ENCODE results near the gene SLC25A47. TPM values are rescaled to one million over a fixed set of nuclear protein-coding genes. Genes with fewer than 3 reads are reported as not detected.

The SLC25A47 gene
- total and polyA plus RNA-seq, 8 donors = 0.07 to 0.28 (median 0.12) TPM; not detected in 4

- H3K27ac ChIP-seq = no peak overlapping the region
- no peak overlapping the region for H3K4me3 ChIP-seq
- TF ChIP-seq CTCF (IDR thresholded peaks at IDR 0.05) = no peak
- ATAC-seq (no peak), FAIRE-seq (no peak), DNase-seq (peak in 2 of 6 donors; percentile 40 to 49)
- peaks cover 0 to 7% (median 0%) of the 10 kb centered on the region in 3 donors for H3K36me3 ChIP-seq
- no peaks in the 10 kb centered on the region for H3K4me1 ChIP-seq
- H3K27me3 ChIP-seq = no peaks in the 10 kb centered on the region
- WGBS, 2 donors = 84 to 85% methylated on average over 12 of the region's 12 CpGs
- H3K9me3 ChIP-seq = no peaks in the 10 kb centered on the region
- intact Hi-C loops (cut with DNase I) = no loop called here
Measured at GRCh38 chr14:100290607-100291304, 32.4 kb upstream of the SLC25A47 start.

GRCh38 chr14:100291305-100292075, 31.6 kb upstream of the SLC25A47 start:
- Histone ChIP-seq H3K27me3 (no peaks in the 10 kb centered on the region), H3K4me3 (no peak overlapping the region), H3K36me3 (peaks cover 0 to 7% (median 0%) of the 10 kb centered on the region in 3 donors), H3K4me1 (no peaks in the 10 kb centered on the region), H3K9me3 (no peaks in the 10 kb centered on the region), H3K27ac (no peak overlapping the region)
- intact Hi-C loops (cut with DNase I) = no loop called here
- TF ChIP-seq CTCF (IDR thresholded peaks at IDR 0.05) = no peak
- ATAC-seq = no peak
- no peak for FAIRE-seq
- 86 to 90% methylated on average over 13 of the region's 13 CpGs for WGBS, 2 donors
- DNase-seq = peak in 1 of 6 donors; percentile 54

GRCh38 chr14:100292301-100292775, 30.8 kb upstream of the SLC25A47 start:
- no peak overlapping the region for H3K27ac ChIP-seq

GRCh38 chr14:100292776-100293461, 30.2 kb upstream of the SLC25A47 start:
- peak in 1 of 6 donors; percentile 55 for DNase-seq
- H3K27ac ChIP-seq = no peak overlapping the region
- peaks cover 0 to 7% (median 0%) of the 10 kb centered on the region in 3 donors for H3K36me3 ChIP-seq
- no peaks in the 10 kb centered on the region for H3K9me3 ChIP-seq
- WGBS, 2 donors = 93 to 95% methylated on average over 42 of the region's 42 CpGs
- no peak for FAIRE-seq
- no peaks in the 10 kb centered on the region for H3K27me3 ChIP-seq
- ATAC-seq = no peak
- TF ChIP-seq CTCF (IDR thresholded peaks at IDR 0.05) = no peak
- no peak overlapping the region for H3K4me3 ChIP-seq
- H3K4me1 ChIP-seq = peaks cover 0 to 10% (median 9%) of the 10 kb centered on the region in 3 donors
- intact Hi-C loops (cut with DNase I) = no loop called here

More at GRCh38 chr14:100292301-100292775, 30.8 kb upstream of the SLC25A47 start:
- ATAC-seq = no peak
- TF ChIP-seq CTCF (IDR thresholded peaks at IDR 0.05) = no peak
- DNase-seq = peak in 1 of 6 donors; percentile 79
- Histone ChIP-seq H3K9me3 (no peaks in the 10 kb centered on the region), H3K36me3 (peaks cover 0 to 7% (median 0%) of the 10 kb centered on the region in 3 donors), H3K27me3 (no peaks in the 10 kb centered on the region), H3K4me1 (peaks cover 0 to 5% (median 4%) of the 10 kb centered on the region in 3 donors), H3K4me3 (no peak overlapping the region)
- no peak for FAIRE-seq
- 95 to 98% methylated on average over 61 of the region's 61 CpGs for WGBS, 2 donors
- intact Hi-C loops (cut with DNase I) = no loop called here
